ENCODE results near the gene ITK. TPM values are rescaled to one million over a fixed set of nuclear protein-coding genes. Genes with fewer than 3 reads are reported as not detected.

Gene ITK
- total RNA-seq, 4 donors from 2014 or later = 2.0 to 17.2 (median 5.3) TPM

GRCh38 chr5:157248821-157249470, 68.3 kb downstream of the ITK start:
- no peak for DNase-seq (ENCODE audit: low spot score)
- TF ChIP-seq, protein P1, sequence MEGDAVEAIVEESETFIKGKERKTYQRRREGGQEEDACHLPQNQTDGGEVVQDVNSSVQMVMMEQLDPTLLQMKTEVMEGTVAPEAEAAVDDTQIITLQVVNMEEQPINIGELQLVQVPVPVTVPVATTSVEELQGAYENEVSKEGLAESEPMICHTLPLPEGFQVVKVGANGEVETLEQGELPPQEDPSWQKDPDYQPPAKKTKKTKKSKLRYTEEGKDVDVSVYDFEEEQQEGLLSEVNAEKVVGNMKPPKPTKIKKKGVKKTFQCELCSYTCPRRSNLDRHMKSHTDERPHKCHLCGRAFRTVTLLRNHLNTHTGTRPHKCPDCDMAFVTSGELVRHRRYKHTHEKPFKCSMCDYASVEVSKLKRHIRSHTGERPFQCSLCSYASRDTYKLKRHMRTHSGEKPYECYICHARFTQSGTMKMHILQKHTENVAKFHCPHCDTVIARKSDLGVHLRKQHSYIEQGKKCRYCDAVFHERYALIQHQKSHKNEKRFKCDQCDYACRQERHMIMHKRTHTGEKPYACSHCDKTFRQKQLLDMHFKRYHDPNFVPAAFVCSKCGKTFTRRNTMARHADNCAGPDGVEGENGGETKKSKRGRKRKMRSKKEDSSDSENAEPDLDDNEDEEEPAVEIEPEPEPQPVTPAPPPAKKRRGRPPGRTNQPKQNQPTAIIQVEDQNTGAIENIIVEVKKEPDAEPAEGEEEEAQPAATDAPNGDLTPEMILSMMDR (IDR thresholded peaks at IDR 0.05) = no peak
- ATAC-seq (ENCODE audit: low FRiP score) = no peak

- TF ChIP-seq, protein P1 (IDR thresholded peaks at IDR 0.05) = no peak
- ATAC-seq (ENCODE audit: low FRiP score) (no peak), DNase-seq (ENCODE audit: low spot score) (no peak)
These were observed 72.2 kb downstream of the ITK start for GRCh38 chr5:157252711-157253465.

GRCh38 chr5:157253547-157253946, 72.9 kb downstream of the ITK start:
- ATAC-seq (ENCODE audit: low FRiP score) (peak; percentile 81), DNase-seq (ENCODE audit: low spot score) (no peak)
- TF ChIP-seq, protein P1 (IDR thresholded peaks at IDR 0.05) = no peak

DNA sequence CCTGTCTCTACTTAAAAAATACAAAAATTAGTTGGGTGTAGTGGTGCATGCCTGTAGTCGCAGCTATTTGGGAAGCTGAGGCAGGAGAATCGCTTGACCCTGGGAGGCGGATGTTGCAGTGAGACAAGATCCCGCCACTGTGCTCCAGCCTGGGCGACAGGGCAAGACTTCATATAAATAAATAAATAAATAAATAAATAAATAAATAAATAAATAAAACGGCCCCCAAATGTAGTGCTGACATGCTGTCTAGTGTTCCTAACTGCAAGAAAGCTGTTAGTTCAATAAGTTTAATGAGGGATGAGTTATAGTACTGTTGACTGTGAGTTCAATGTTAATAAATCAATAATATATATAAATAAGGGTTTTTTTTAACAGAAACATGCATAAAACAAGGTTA, 77.8 kb downstream of the ITK start:
- ATAC-seq (ENCODE audit: low FRiP score) = no peak
- DNase-seq (ENCODE audit: low spot score) = no peak
- TF ChIP-seq, protein P1 (IDR thresholded peaks at IDR 0.05) = no peak

DNA sequence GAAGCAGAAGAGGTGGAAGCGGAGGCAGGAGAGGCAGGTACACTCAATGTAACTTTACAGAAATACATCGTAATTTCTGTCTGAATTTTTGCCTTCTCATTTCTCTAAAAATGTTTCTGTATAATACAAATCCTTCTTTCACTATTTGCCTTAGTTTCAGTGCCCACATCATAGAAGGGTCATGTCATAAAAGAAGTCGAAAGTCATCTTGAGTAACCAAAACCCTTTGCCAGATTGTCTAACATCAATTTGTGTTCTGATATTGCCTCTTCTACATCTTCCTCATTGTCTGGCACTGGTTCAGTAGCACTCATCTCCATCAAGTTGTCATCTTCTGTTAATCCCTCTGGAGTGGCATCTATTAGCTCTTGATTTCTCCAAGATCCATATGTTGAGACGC, 79.1 kb downstream of the ITK start:
- ATAC-seq (ENCODE audit: low FRiP score) = no peak
- no peak for DNase-seq (ENCODE audit: low spot score)
- TF ChIP-seq, protein P1 (IDR thresholded peaks at IDR 0.05) = no peak

GRCh38 chr5:157263496-157264090, 83.0 kb downstream of the ITK start:
- ATAC-seq (ENCODE audit: low FRiP score) (no peak), DNase-seq (ENCODE audit: low spot score) (no peak)
- TF ChIP-seq, protein P1 (IDR thresholded peaks at IDR 0.05) = no peak
